HepG2 (cell line): Measurements from ENCODE around the gene FBXO9. TPM values are rescaled to one million over a fixed set of nuclear protein-coding genes. Genes with fewer than 3 reads are reported as not detected.

Experiments
- ATAC-seq: fragments of 200-7000 bp; cut with Tn5 transposase; 3 replicates; pipeline ENCODE4 v1.9.1; 2020; ENCODE audit warnings: mild to moderate bottlenecking, moderate library complexity
- BruUV-seq: library from RNA; stranded (reverse); fragments of 400-500 nt; replicated peaks from 2 replicates; lab custom pipeline; 2021; lab: Mats Ljungman, UMichigan
- CTCF ChIA-PET: fragments of 300-600 bp; formaldehyde crosslinking; extraction: SDS; loops from one replicate; lab custom pipeline; 2021; ENCODE audit warnings: low total read pairs, inconsistent platforms, low intra/inter-chr PET ratio; lab: Yijun Ruan, JAX
- POLR2A ChIA-PET: fragments of 350-600 bp; sonication (Branson Sonifier 250); formaldehyde crosslinking; loops from one replicate; lab custom pipeline; 2020; ENCODE audit warnings: antibody characterized with exemption, inconsistent platforms; lab: Yijun Ruan, JAX
- DNase-seq: peaks from one replicate; pipeline ENCODE4 v3.0.0-alpha.2; 2015; ENCODE audit warnings: low spot score
- FAIRE-seq: peaks from 3 replicates; lab custom pipeline; 2011; peaks lifted over from hg19 to GRCh38; lab: Jason Lieb, UNC
- H2AFZ ChIP-seq: one replicate; pipeline ENCODE4 v1.6.1; 2011; ENCODE audit warnings: low read length, inconsistent platforms
- H3K27ac ChIP-seq: fragments of 300-600 bp; 3 replicates; pipeline ENCODE4 v1.8.0; 2011; ENCODE audit warnings: mixed run types, mild to moderate bottlenecking, mixed read lengths, low read length, inconsistent platforms; ENCODE audit not compliant: insufficient read depth; ENCODE audit errors: extremely low read length
- H3K27me3 ChIP-seq, 2 experiments: fragments of 200-600 bp in 1 of 2; 2 replicates in 1 of 2; 3 replicates in 1 of 2; pipeline versions ENCODE4 v1.6.0 to v1.8.0; 2011; ENCODE audit warnings: low read length in 2 of 2, mild to moderate bottlenecking in 2 of 2, moderate library complexity in 2 of 2, inconsistent platforms in 1 of 2; ENCODE audit not compliant: insufficient read depth in 2 of 2, control insufficient read depth in 1 of 2
- H3K36me3 ChIP-seq, 2 experiments: fragments of 200-600 bp in 1 of 2; replicated peaks in 1 of 2; 2 replicates in 1 of 2; 3 replicates in 1 of 2; pipeline versions ENCODE4 v1.5.1 to v1.8.0; 2011; ENCODE audit warnings: low read length in 2 of 2, inconsistent platforms in 1 of 2; ENCODE audit not compliant: insufficient read depth in 2 of 2, control insufficient read depth in 1 of 2
- H3K4me1 ChIP-seq: 2 replicates; pipeline ENCODE4 v1.5.1; 2012; ENCODE audit warnings: low read length, inconsistent platforms; ENCODE audit not compliant: insufficient read depth
- H3K4me2 ChIP-seq: 2 replicates; pipeline ENCODE4 v1.6.0; 2011; ENCODE audit warnings: low read depth, low read length, inconsistent platforms
- H3K4me3 ChIP-seq, 3 experiments: fragments of 200-600 bp in 1 of 3; sonication (generic), shearing (Covaris generic) in 1 of 3; replicated peaks in 1 of 3; 2 replicates each; pipeline ENCODE4 v1.5.1; 2011 to 2016; ENCODE audit warnings: low read length in 3 of 3, inconsistent platforms in 2 of 3, low read depth in 2 of 3, mild to moderate bottlenecking in 2 of 3, control low read depth in 1 of 3, mixed read lengths in 1 of 3; ENCODE audit not compliant: insufficient read depth in 1 of 3
- H3K79me2 ChIP-seq: one replicate; pipeline ENCODE4 v1.6.1; 2011; ENCODE audit warnings: low read length, inconsistent platforms; ENCODE audit not compliant: insufficient read depth
- H3K9ac ChIP-seq: 2 replicates; pipeline ENCODE4 v1.6.0; 2011; ENCODE audit warnings: mild to moderate bottlenecking, low read depth, low read length, inconsistent platforms; ENCODE audit not compliant: insufficient read depth
- H3K9me3 ChIP-seq: 2 replicates; pipeline ENCODE4 v1.5.1; 2012; ENCODE audit warnings: mild to moderate bottlenecking, low read length
- H4K20me1 ChIP-seq: 2 replicates; pipeline ENCODE4 v1.6.0; 2011; ENCODE audit warnings: inconsistent platforms, mild to moderate bottlenecking, low read length, moderate library complexity; ENCODE audit not compliant: insufficient read depth
- FOXM1 ChIP-seq: sonication (generic); formaldehyde crosslinking; IDR thresholded peaks from 2 replicates; pipeline ENCODE4 v1.5.0; 2020; ENCODE audit warnings: missing genetic modification reagents
- GFI1 ChIP-seq: sonication (generic); formaldehyde crosslinking; IDR thresholded peaks from 2 replicates; pipeline ENCODE4 v1.5.0; 2020; ENCODE audit warnings: missing genetic modification reagents, mild to moderate bottlenecking, borderline replicate concordance
- HOXA5 ChIP-seq: sonication (generic); formaldehyde crosslinking; IDR thresholded peaks from 2 replicates; pipeline ENCODE4 v1.4.0; 2020; ENCODE audit warnings: missing genetic modification reagents
- MTF1 ChIP-seq: sonication (generic); formaldehyde crosslinking; IDR thresholded peaks from 2 replicates; pipeline ENCODE4 v1.5.0; 2020; ENCODE audit warnings: missing genetic modification reagents
- NCOR1 ChIP-seq: fragments of 200-600 bp; sonication (generic); IDR thresholded peaks from 2 replicates; pipeline ENCODE4 v1.7.0; 2017; ENCODE audit warnings: antibody characterized with exemption, low read length, borderline replicate concordance
- POLR2AphosphoS5 ChIP-seq: IDR thresholded peaks from 2 replicates; pipeline ENCODE4 v1.6.1; 2012; ENCODE audit warnings: low read depth, low read length
- SATB2 ChIP-seq: sonication (generic); formaldehyde crosslinking; IDR thresholded peaks from 2 replicates; pipeline ENCODE4 v1.5.0; 2020; ENCODE audit warnings: missing genetic modification reagents
- SPEN ChIP-seq: sonication (generic); formaldehyde crosslinking; IDR thresholded peaks from 2 replicates; pipeline ENCODE4 v1.5.1; 2020; ENCODE audit warnings: low read depth, mild to moderate bottlenecking, missing genetic modification reagents
- STAG1 ChIP-seq: sonication (generic); formaldehyde crosslinking; IDR thresholded peaks from 2 replicates; pipeline ENCODE4 v1.4.0; 2020; ENCODE audit warnings: missing genetic modification reagents
- TCF7L2 ChIP-seq: IDR thresholded peaks from 2 replicates; pipeline ENCODE4 v1.6.1; 2011; ENCODE audit warnings: mild to moderate bottlenecking, low read depth, low read length, moderate library complexity
- WIZ ChIP-seq: sonication (generic); formaldehyde crosslinking; IDR thresholded peaks from 2 replicates; pipeline ENCODE4 v1.5.1; 2020; ENCODE audit warnings: mild to moderate bottlenecking, missing genetic modification reagents
- ZFP1 ChIP-seq: IDR thresholded peaks from 2 replicates; pipeline ENCODE4 v1.6.1; 2016
- ZNF121 ChIP-seq: sonication (generic); formaldehyde crosslinking; IDR thresholded peaks from 2 replicates; pipeline ENCODE4 v1.5.0; 2020; ENCODE audit warnings: mild to moderate bottlenecking, missing genetic modification reagents
- ZNF430 ChIP-seq: sonication (generic); formaldehyde crosslinking; IDR thresholded peaks from 2 replicates; pipeline ENCODE4 v1.9.0; 2021; ENCODE audit warnings: mild to moderate bottlenecking, missing genetic modification reagents
- ZNF607 ChIP-seq: sonication (generic); formaldehyde crosslinking; IDR thresholded peaks from 2 replicates; pipeline ENCODE4 v1.5.1; 2020; ENCODE audit warnings: missing genetic modification reagents, mild to moderate bottlenecking, borderline replicate concordance
- ZNF878 ChIP-seq: sonication (generic); formaldehyde crosslinking; IDR thresholded peaks from 2 replicates; pipeline ENCODE4 v1.8.1; 2023; ENCODE audit warnings: mild to moderate bottlenecking, missing genetic modification reagents, moderate library complexity
- WGBS: methylation state at CpG from one replicate; pipeline ENCODE4 v1.1.6; 2017; ENCODE audit warnings: low lambda C conversion rate; 5-methylcytosine and 5-hydroxymethylcytosine counted together
- in situ Hi-C: cut with HindIII; loops from 2 replicates; pipeline ENCODE4 v1.10.0; 2017; ENCODE audit warnings: low pct_unique_long_range_greater_than_20kb; ENCODE audit not compliant: extremely low pct_ligation_motif_present
- intact Hi-C: fragments of 100-400 bp; cut with micrococcal nuclease; formaldehyde crosslinking; loops from one replicate; pipeline ENCODE4 v1.10.0; 2022; ENCODE audit not compliant: unreplicated experiment
- polyA plus RNA-seq, 8 experiments: library from polyadenylated mRNA; depleted of rRNA in 3 of 8; stranded (reverse) in 7 of 8; unstranded in 1 of 8; fragments of >200 nt; fragmentation: Illumina TruSeq in 4 of 8; extraction: Trizol in 4 of 8; gene quantifications; 2 replicates each; pipeline versions ENCODE4 v1.2.1 to v1.2.3, GENCODE V29; 2011 to 2016; ENCODE audit warnings: low read depth in 4 of 8, missing spikeins in 1 of 8, mixed read lengths in 1 of 8; ENCODE audit not compliant: insufficient read depth in 1 of 8
- total RNA-seq, 5 experiments: library from RNA; depleted of rRNA; stranded (reverse); fragments of >200 nt; fragmentation: Illumina TruSeq; extraction: Trizol; gene quantifications; 2 replicates each; pipeline ENCODE4 v1.2.3, GENCODE V29; 2016; ENCODE audit warnings: low read depth in 1 of 5
- TF ChIP-seq, protein P1 (sequence below): conservative IDR thresholded peaks from 2 replicates; pipeline ENCODE4 v1.6.1; 2018; ENCODE audit warnings: missing genetic modification reagents
- TF ChIP-seq, protein P2 (sequence below): sonication (generic); formaldehyde crosslinking; IDR thresholded peaks from 2 replicates; pipeline ENCODE4 v1.8.1; 2023; ENCODE audit warnings: mild to moderate bottlenecking, missing genetic modification reagents
- TF ChIP-seq, protein P3 (sequence below): sonication (generic); formaldehyde crosslinking; IDR thresholded peaks from 2 replicates; pipeline ENCODE4 v1.5.0; 2020; ENCODE audit warnings: missing genetic modification reagents
- TF ChIP-seq, protein P4 (sequence below): sonication (generic); formaldehyde crosslinking; conservative IDR thresholded peaks from 2 replicates; pipeline ENCODE4 v1.5.0; 2020; ENCODE audit warnings: missing genetic modification reagents

Gene FBXO9
- total and polyA plus RNA-seq, 2 of the 13 experiments (the other 11 are each of a cell fraction or from before 2014, with no cell fraction given): 64.3 to 98.4 TPM

DNA sequence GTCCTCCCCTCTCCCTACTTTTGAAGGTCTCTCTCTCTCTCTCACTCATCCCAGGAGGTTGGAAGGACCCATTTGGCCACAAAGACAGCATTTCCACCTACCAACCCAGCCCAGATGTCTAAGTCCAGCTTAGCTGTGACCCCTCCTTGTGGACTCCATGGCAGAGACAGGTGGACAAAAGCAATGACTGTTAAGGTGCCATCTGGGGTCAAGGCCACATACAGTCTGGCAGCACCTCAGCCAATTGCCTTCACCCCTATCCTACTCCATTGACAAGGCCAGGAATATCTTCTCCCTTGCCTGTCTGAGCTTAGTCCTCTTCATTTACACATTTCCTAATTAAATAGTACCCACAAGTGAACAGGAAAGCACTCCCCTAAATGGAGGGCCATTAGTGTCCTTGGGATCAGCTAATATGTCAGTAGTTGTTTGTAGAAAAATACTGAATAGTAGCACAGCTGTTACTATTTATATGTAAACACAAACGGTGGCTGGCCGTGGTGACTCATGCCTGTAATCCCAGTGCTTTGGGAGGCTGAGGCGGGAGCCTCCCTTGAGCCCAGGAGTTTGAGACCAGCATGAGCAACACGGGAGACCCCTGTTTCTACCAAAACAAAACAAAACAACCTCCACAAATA is 54.7 kb downstream of the FBXO9 start:
- intact Hi-C loops: loop anchor here (1.0 to 10.0 kb wide), 2 partner anchors 15 to 185 kb away; no protein-coding TSS in a partner anchor
- Histone ChIP-seq H3K27me3 (no peaks in the 10 kb centered on the region), H3K9ac (peak overlapping the region; percentile 31), H3K4me1 (peaks cover 48% of the 10 kb centered on the region), H2AFZ (no peak overlapping the region), H3K4me2 (peak overlapping the region; percentile 65), H4K20me1 (no peaks in the 10 kb centered on the region), H3K79me2 (no peaks in the 10 kb centered on the region), H3K9me3 (peaks cover 7% of the 10 kb centered on the region; the same call in 1 of the 2 replicates), H3K36me3 (no peaks in the 10 kb centered on the region), H3K27ac (peak overlapping the region; percentile 65), H3K4me3 (peak overlapping the region in 1 of 3 experiments; percentile 27; a peak in 1 of 6 replicates)
- 0% methylated on average over 4 of the region's 4 CpGs for WGBS
- ATAC-seq (peak; percentile 92), DNase-seq (peak; percentile 92), FAIRE-seq (peak; percentile 84)
- ChIA-PET CTCF (interaction anchor here (1.0 kb wide), 1 partner anchor 16 kb away, joined by 3 read pairs; no protein-coding TSS in a partner anchor), POLR2A (interaction anchor here (0.9 to 1.7 kb wide), 9 partner anchors 12 to 700 kb away, joined by 3 to 15 read pairs (median 4); partner anchors contain the start of genes EFHC1, FBXO9, GCLC and GSTA4)
- in situ Hi-C loops: no loop called here
- BruUV-seq: no TSS peak
- no peak for TF ChIP-seq ZFP1 (CRISPR knock-in tag)
- TF ChIP-seq SATB2 (CRISPR knock-in tag): no peak
- TF ChIP-seq ZNF430 (CRISPR knock-in tag): peak; percentile 73; the same call in 1 of the 2 replicates
- TF ChIP-seq MTF1 (CRISPR knock-in tag): no peak
- TF ChIP-seq ZNF607 (CRISPR knock-in tag): peak; percentile 62; the same call in 1 of the 2 replicates
- TF ChIP-seq, protein P1, sequence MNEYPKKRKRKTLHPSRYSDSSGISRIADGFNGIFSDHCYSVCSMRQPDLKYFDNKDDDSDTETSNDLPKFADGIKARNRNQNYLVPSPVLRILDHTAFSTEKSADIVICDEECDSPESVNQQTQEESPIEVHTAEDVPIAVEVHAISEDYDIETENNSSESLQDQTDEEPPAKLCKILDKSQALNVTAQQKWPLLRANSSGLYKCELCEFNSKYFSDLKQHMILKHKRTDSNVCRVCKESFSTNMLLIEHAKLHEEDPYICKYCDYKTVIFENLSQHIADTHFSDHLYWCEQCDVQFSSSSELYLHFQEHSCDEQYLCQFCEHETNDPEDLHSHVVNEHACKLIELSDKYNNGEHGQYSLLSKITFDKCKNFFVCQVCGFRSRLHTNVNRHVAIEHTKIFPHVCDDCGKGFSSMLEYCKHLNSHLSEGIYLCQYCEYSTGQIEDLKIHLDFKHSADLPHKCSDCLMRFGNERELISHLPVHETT (CRISPR knock-in tag): no peak
- TF ChIP-seq, protein P2, sequence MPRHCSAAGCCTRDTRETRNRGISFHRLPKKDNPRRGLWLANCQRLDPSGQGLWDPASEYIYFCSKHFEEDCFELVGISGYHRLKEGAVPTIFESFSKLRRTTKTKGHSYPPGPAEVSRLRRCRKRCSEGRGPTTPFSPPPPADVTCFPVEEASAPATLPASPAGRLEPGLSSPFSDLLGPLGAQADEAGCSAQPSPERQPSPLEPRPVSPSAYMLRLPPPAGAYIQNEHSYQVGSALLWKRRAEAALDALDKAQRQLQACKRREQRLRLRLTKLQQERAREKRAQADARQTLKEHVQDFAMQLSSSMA: no peak
- TF ChIP-seq POLR2AphosphoS5: no peak
- TF ChIP-seq ZNF878 (CRISPR knock-in tag): peak; percentile 89; the same call in 1 of the 2 replicates
- TF ChIP-seq TCF7L2: no peak
- TF ChIP-seq STAG1 (CRISPR knock-in tag): no peak
- no peak for TF ChIP-seq FOXM1 (CRISPR knock-in tag)
- TF ChIP-seq, protein P3, sequence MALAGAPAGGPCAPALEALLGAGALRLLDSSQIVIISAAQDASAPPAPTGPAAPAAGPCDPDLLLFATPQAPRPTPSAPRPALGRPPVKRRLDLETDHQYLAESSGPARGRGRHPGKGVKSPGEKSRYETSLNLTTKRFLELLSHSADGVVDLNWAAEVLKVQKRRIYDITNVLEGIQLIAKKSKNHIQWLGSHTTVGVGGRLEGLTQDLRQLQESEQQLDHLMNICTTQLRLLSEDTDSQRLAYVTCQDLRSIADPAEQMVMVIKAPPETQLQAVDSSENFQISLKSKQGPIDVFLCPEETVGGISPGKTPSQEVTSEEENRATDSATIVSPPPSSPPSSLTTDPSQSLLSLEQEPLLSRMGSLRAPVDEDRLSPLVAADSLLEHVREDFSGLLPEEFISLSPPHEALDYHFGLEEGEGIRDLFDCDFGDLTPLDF (CRISPR knock-in tag): no peak
- TF ChIP-seq SPEN (CRISPR knock-in tag): peak; percentile 48; the same call in 1 of the 2 replicates
- TF ChIP-seq WIZ (CRISPR knock-in tag): peak; percentile 77
- no peak for TF ChIP-seq HOXA5
- TF ChIP-seq, protein P4, sequence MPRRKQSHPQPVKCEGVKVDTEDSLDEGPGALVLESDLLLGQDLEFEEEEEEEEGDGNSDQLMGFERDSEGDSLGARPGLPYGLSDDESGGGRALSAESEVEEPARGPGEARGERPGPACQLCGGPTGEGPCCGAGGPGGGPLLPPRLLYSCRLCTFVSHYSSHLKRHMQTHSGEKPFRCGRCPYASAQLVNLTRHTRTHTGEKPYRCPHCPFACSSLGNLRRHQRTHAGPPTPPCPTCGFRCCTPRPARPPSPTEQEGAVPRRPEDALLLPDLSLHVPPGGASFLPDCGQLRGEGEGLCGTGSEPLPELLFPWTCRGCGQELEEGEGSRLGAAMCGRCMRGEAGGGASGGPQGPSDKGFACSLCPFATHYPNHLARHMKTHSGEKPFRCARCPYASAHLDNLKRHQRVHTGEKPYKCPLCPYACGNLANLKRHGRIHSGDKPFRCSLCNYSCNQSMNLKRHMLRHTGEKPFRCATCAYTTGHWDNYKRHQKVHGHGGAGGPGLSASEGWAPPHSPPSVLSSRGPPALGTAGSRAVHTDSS (CRISPR knock-in tag): no peak
- TF ChIP-seq ZNF121: peak; percentile 49; the same call in 1 of the 2 replicates
- TF ChIP-seq NCOR1: peak; percentile 93
- peak; percentile 68; the same call in 1 of the 2 replicates for TF ChIP-seq GFI1 (CRISPR knock-in tag)
